Smooth muscle cell (in vitro differentiated cells): ENCODE results near the gene PTPN14. TPM values are rescaled to one million over a fixed set of nuclear protein-coding genes. Genes with fewer than 3 reads are reported as not detected.

Experiments
- DNase-seq: peaks from one replicate; lab custom pipeline; 2025; ENCODE audit not compliant: unreplicated experiment; lab: John Stamatoyannopoulos, UW
- H2AFZ ChIP-seq: fragments of 200-600 bp; sonication (generic); 2 replicates; pipeline ENCODE4 v1.6.0; 2016; ENCODE audit warnings: antibody characterized with exemption, low read depth, mild to moderate bottlenecking
- H3F3A ChIP-seq: fragments of 200-600 bp; sonication (generic); 2 replicates; pipeline ENCODE4 v1.6.0; 2017; ENCODE audit warnings: antibody characterized with exemption, low read depth
- H3K27ac ChIP-seq: fragments of 200-600 bp; sonication (generic); 2 replicates; pipeline ENCODE4 v1.5.1; 2016; ENCODE audit warnings: low read depth, mild to moderate bottlenecking
- H3K27me3 ChIP-seq: fragments of 200-600 bp; sonication (generic); 2 replicates; pipeline ENCODE4 v1.6.1; 2016; ENCODE audit warnings: low read depth, mild to moderate bottlenecking
- H3K36me3 ChIP-seq: fragments of 200-600 bp; sonication (generic); 2 replicates; pipeline ENCODE4 v1.5.1; 2016; ENCODE audit warnings: low read depth
- H3K4me1 ChIP-seq: fragments of 200-600 bp; sonication (generic); 2 replicates; pipeline ENCODE4 v1.5.1; 2016; ENCODE audit warnings: low read depth
- H3K4me2 ChIP-seq: fragments of 200-600 bp; sonication (generic); 2 replicates; pipeline ENCODE4 v1.6.0; 2016; ENCODE audit warnings: mild to moderate bottlenecking
- H3K4me3 ChIP-seq: fragments of 200-600 bp; sonication (generic); 2 replicates; pipeline ENCODE4 v1.5.1; 2016; ENCODE audit warnings: mild to moderate bottlenecking
- H3K79me2 ChIP-seq: fragments of 200-600 bp; sonication (generic); 2 replicates; pipeline ENCODE4 v1.6.0; 2016; ENCODE audit warnings: low read depth, mild to moderate bottlenecking
- H3K9ac ChIP-seq: fragments of 200-600 bp; sonication (generic); 2 replicates; pipeline ENCODE4 v1.6.0; 2016; ENCODE audit warnings: low read depth
- H3K9me3 ChIP-seq: fragments of 200-600 bp; sonication (generic); replicated peaks from 2 replicates; pipeline ENCODE4 v1.5.1; 2016; ENCODE audit warnings: low read depth
- H4K20me1 ChIP-seq: fragments of 200-600 bp; sonication (generic); 2 replicates; pipeline ENCODE4 v1.6.0; 2016; ENCODE audit warnings: low read depth
- WGBS: methylation state at CpG from one replicate; pipeline ENCODE4 v1.1.7; 2016; ENCODE audit warnings: low lambda C conversion rate; 5-methylcytosine and 5-hydroxymethylcytosine counted together
- polyA plus RNA-seq: library from polyadenylated mRNA; unstranded; fragments of >200 nt; fragmentation: Nextera tagmentation; extraction: Ambion mirVana; gene quantifications from 2 replicates; pipeline ENCODE4 v1.2.1, GENCODE V29; 2016
- total RNA-seq: library from RNA; depleted of rRNA; stranded (reverse); fragments of >200 nt; gene quantifications from 2 replicates; pipeline ENCODE4 v1.2.3, GENCODE V29; 2014
- TF ChIP-seq, protein P1 (sequence below): fragments of 200-600 bp; sonication (generic); IDR thresholded peaks from 2 replicates; pipeline ENCODE4 v1.5.1; 2017; ENCODE audit warnings: borderline replicate concordance, mild to moderate bottlenecking, antibody characterized with exemption; ENCODE audit not compliant: insufficient read depth, poor library complexity, severe bottlenecking

Gene PTPN14
- total and polyA plus RNA-seq, 2 experiments from 2014 or later: 13.7 to 28.6 TPM

DNA sequence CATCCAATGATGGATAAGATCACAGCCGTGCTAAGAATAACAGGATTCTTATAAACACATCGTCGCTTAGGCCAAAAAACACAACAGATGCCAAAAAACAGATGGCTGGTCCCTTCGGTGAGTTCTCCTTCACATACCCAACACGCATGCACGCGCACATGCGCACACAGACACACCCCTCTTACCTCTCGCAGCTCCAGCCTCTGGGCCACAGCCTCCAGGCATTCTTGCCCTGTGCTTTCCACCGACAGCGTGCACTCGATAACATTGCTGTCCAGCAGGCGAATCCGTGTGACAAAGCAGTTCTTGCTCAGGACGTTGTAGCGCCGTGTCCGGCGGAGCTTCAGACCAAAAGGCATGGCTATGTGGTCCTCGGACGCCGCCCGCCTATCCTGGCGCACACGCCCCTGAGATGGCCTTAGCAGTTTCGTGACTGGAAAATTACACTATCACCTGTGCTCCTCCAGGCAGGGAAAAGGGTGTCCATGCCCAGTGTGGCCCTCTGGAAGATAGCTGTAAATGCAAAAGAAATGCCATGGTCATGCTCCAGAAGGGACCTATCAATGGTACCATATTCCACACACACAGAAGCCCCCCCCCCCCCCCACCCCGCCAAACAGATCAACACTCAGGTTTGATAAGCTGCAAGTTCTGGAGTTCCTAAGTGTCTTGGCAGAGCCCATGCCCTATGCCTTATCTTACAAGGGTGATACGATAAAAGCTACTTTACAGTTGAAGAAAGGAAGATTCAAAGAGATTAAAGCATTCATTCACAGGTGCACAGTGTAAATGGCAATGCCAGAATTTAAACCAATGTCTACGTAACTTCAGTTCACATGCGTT, 86.7 kb downstream of the PTPN14 start:
- peaks cover 4% of the 10 kb centered on the region for H3F3A ChIP-seq
- 90% methylated on average over 30 of the region's 30 CpGs for WGBS
- H3K36me3 ChIP-seq: no peaks in the 10 kb centered on the region
- H3K9me3 ChIP-seq: no peaks in the 10 kb centered on the region
- peaks cover 84% of the 10 kb centered on the region for H4K20me1 ChIP-seq
- no peak overlapping the region for H3K27ac ChIP-seq
- H3K4me3 ChIP-seq: no peak overlapping the region
- H3K4me2 ChIP-seq: no peak overlapping the region
- H3K4me1 ChIP-seq: peaks cover 7% of the 10 kb centered on the region
- H2AFZ ChIP-seq: no peak overlapping the region
- H3K27me3 ChIP-seq: no peaks in the 10 kb centered on the region
- no peak for DNase-seq
- H3K79me2 ChIP-seq: peaks cover 57% of the 10 kb centered on the region
- TF ChIP-seq, protein P1, sequence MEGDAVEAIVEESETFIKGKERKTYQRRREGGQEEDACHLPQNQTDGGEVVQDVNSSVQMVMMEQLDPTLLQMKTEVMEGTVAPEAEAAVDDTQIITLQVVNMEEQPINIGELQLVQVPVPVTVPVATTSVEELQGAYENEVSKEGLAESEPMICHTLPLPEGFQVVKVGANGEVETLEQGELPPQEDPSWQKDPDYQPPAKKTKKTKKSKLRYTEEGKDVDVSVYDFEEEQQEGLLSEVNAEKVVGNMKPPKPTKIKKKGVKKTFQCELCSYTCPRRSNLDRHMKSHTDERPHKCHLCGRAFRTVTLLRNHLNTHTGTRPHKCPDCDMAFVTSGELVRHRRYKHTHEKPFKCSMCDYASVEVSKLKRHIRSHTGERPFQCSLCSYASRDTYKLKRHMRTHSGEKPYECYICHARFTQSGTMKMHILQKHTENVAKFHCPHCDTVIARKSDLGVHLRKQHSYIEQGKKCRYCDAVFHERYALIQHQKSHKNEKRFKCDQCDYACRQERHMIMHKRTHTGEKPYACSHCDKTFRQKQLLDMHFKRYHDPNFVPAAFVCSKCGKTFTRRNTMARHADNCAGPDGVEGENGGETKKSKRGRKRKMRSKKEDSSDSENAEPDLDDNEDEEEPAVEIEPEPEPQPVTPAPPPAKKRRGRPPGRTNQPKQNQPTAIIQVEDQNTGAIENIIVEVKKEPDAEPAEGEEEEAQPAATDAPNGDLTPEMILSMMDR: no peak
- H3K9ac ChIP-seq: no peak overlapping the region

DNA sequence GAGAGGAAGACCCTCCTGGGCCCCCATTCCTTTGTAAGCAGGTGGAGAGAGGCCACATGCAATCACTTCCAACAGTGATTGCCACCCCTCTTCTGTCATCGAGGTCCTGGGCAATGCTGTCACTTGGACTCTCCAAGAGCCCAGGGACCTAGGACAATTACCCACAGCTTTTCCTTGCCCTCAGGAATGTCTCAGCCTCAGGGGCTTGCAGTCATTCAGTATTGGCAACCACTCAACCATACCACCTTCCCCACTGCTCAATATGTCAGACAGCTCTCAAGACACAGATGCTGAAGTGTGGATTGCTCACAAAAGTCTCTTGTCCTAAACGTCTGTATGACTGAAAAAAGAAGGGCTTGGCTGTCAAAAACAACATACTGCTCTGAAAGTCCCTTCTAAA, 87.8 kb downstream of the PTPN14 start:
- no peak for DNase-seq
- no peaks in the 10 kb centered on the region for H3K9me3 ChIP-seq
- TF ChIP-seq, protein P1: no peak
- H3K9ac ChIP-seq: no peak overlapping the region
- no peaks in the 10 kb centered on the region for H3K27me3 ChIP-seq
- H3K36me3 ChIP-seq: no peaks in the 10 kb centered on the region
- peaks cover 4% of the 10 kb centered on the region for H3F3A ChIP-seq
- peaks cover 48% of the 10 kb centered on the region for H3K79me2 ChIP-seq
- 42% methylated on average over 2 of the region's 2 CpGs for WGBS
- peaks cover 7% of the 10 kb centered on the region for H3K4me1 ChIP-seq
- H3K4me3 ChIP-seq: no peak overlapping the region
- H3K4me2 ChIP-seq: no peak overlapping the region
- peak overlapping the region; percentile 53 for H3K27ac ChIP-seq
- peaks cover 77% of the 10 kb centered on the region for H4K20me1 ChIP-seq
- no peak overlapping the region for H2AFZ ChIP-seq

DNA sequence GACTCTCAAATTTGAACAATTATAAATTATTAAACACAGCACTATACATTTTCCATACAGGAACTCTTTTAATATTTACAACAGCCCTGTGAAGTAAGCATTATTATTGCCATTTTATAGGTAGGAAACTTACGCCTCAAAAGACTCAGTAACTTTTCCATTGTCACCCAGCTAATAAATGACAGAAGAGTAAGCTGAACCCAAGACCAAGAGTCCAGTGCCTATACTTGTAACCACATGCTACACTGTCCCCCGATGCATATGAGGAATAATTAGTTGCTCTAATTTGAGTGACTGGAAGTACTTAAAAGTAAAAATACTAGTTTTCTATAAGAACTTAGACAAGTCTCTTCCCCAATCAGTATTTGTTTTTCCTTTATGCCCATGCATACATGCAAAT, 88.5 kb downstream of the PTPN14 start:
- Histone ChIP-seq H3K36me3 (no peaks in the 10 kb centered on the region), H4K20me1 (peaks cover 77% of the 10 kb centered on the region), H3K9me3 (no peaks in the 10 kb centered on the region), H3K4me2 (no peak overlapping the region), H3K4me3 (no peak overlapping the region), H3K27me3 (no peaks in the 10 kb centered on the region), H3K79me2 (peaks cover 44% of the 10 kb centered on the region), H3F3A (peaks cover 4% of the 10 kb centered on the region), H3K27ac (peak overlapping the region; percentile 53), H3K4me1 (peaks cover 7% of the 10 kb centered on the region), H3K9ac (no peak overlapping the region), H2AFZ (no peak overlapping the region)
- TF ChIP-seq, protein P1: no peak
- WGBS: 89% methylated on average over 2 of the region's 2 CpGs
- no peak for DNase-seq

DNA sequence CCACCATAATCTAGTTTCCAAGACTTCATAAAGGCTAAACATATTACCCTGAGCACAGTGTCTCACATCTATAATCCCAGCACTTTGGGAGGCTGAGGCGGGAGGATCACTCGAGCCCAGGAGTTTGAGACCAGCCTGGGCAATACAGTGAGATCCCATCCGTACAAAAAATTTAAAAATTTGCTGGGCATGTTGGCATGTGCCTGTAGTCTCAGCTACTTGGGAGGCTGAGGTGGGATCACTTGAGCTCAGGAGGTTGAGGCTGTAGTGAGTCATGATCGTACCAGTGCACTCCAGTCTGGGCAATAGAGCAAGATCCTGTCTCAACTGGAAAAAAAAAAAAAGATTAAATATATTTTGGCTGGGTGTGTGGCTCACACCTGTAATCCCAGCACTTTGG, 90.1 kb downstream of the PTPN14 start:
- TF ChIP-seq, protein P1: no peak
- 99% methylated on average over 4 of the region's 4 CpGs for WGBS

More for the DNA sequence above, 90.1 kb downstream of the PTPN14 start:
- H3K4me3 ChIP-seq: no peak overlapping the region
- H3K9me3 ChIP-seq: no peaks in the 10 kb centered on the region
- H3K4me2 ChIP-seq: no peak overlapping the region
- H2AFZ ChIP-seq: no peak overlapping the region
- no peak overlapping the region for H3K27ac ChIP-seq
- peaks cover 49% of the 10 kb centered on the region for H3K79me2 ChIP-seq
- H3K36me3 ChIP-seq: no peaks in the 10 kb centered on the region
- no peak overlapping the region for H3K9ac ChIP-seq
- H3K27me3 ChIP-seq: no peaks in the 10 kb centered on the region
- DNase-seq: no peak
- peaks cover 77% of the 10 kb centered on the region for H4K20me1 ChIP-seq
- H3F3A ChIP-seq: peaks cover 4% of the 10 kb centered on the region
- peaks cover 14% of the 10 kb centered on the region for H3K4me1 ChIP-seq
